ENCODE results near the gene SYT13. TPM values are rescaled to one million over a fixed set of nuclear protein-coding genes. Genes with fewer than 3 reads are reported as not detected.

SYT13 gene
- total and polyA plus RNA-seq, 10 of the 15 experiments (the other 5 are each of a cell fraction or from before 2014, with no cell fraction given) = not detected

GRCh38 chr11:45248501-45249011 is 37.6 kb downstream of the SYT13 start (continued):
- no peak for TF ChIP-seq CREB1 (IDR thresholded peaks at IDR 0.05; ENCODE audit: low read depth)
- no peak for TF ChIP-seq SRF (IDR thresholded peaks at IDR 0.05; ENCODE audit: low read depth in 2 of 2, low read length in 2 of 2)
- no peak for TF ChIP-seq SIN3A (IDR thresholded peaks at IDR 0.05; ENCODE audit: low read depth, low read length)

DNA sequence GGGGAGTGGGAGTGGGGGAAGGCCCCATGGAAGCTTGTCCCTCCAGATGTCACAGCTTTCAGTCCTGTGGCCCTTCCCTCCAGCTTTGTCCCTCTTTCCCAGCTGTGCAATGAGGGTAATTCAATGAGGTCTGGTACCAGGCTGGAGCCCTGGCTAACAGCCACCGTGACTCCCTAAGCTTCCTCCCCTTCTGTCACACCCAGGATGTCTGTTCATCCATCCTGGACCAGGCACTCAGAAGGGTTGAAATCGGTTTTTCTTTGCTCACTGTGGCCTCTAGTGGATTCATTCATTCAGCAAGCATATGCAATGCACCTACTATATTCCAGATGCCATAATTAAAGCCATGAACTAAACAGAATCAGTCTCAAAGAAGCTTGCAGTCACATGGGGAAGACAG is 38.7 kb downstream of the SYT13 start:
- Histone ChIP-seq H3K79me2 (ENCODE audit: control insufficient read depth, insufficient read depth, low read length) (no peaks in the 10 kb centered on the region), H3K27ac (ENCODE audit: control insufficient read depth, insufficient read depth) (no peak overlapping the region), H3K4me2 (ENCODE audit: control insufficient read depth, insufficient read depth) (no peak overlapping the region), H3K4me3 (no peak overlapping the region), H3K27me3 (replicated peaks in 1 of 2; ENCODE audit: control insufficient read depth in 2 of 2, insufficient read depth in 2 of 2, low read length in 1 of 2) (no peaks in the 10 kb centered on the region; a peak in 2 of 4 replicates), H4K20me1 (ENCODE audit: control insufficient read depth, insufficient read depth) (no peaks in the 10 kb centered on the region), H3K36me3 (ENCODE audit: control insufficient read depth in 2 of 2, insufficient read depth in 2 of 2, low read length in 1 of 2) (no peaks in the 10 kb centered on the region), H3K9ac (ENCODE audit: control insufficient read depth, insufficient read depth, low read length) (no peak overlapping the region), H2AFZ (ENCODE audit: control insufficient read depth, low read depth, low read length) (no peak overlapping the region), H3K4me1 (ENCODE audit: control insufficient read depth, insufficient read depth, low read length) (no peaks in the 10 kb centered on the region), H3K9me3 (replicated peaks; ENCODE audit: control insufficient read depth, insufficient read depth, low read length) (no peaks in the 10 kb centered on the region)
- no peak for FAIRE-seq
- BruUV-seq (replicated peaks) = no TSS peak
- no peak for DNase-seq (ENCODE audit: low read depth, low spot score)
- TF ChIP-seq JUNB (IDR thresholded peaks at IDR 0.05) = no peak
- no peak for TF ChIP-seq ATF7 (IDR thresholded peaks at IDR 0.05; ENCODE audit: low read depth)
- TF ChIP-seq TBL1XR1 (IDR thresholded peaks at IDR 0.05; ENCODE audit: low read depth, low read length) = no peak
- TF ChIP-seq SPI1 (IDR thresholded peaks at IDR 0.05; ENCODE audit: borderline replicate concordance, insufficient read depth, low read depth, low read length) = no peak
- no peak for TF ChIP-seq TARDBP (IDR thresholded peaks at IDR 0.05; ENCODE audit: borderline replicate concordance)
- 19% methylated on average over 2 of the region's 2 CpGs for WGBS (ENCODE audit: insufficient coverage, insufficient replicate concordance, low lambda C conversion rate, missing lambda C conversion rate)
- intact Hi-C loops (cut with micrococcal nuclease; ENCODE audit: unreplicated experiment) (no loop called here), in situ Hi-C loops (cut with MboI) (no loop called here)
- ChIA-PET POLR2A (no interaction called here), RAD21 (ENCODE audit: unreplicated experiment) (no interaction called here), CTCF (interaction anchor here (1.4 kb wide), 1 partner anchor 14 kb away, joined by 4 read pairs; no protein-coding TSS in a partner anchor), SMC1A (ENCODE audit: uncharacterized antibody, unreplicated experiment) (no interaction called here)
- no peak for ATAC-seq

Measured in GM12878 (cell line).